ENCODE data around the gene UPK1A. TPM values are rescaled to one million over a fixed set of nuclear protein-coding genes. Genes with fewer than 3 reads are reported as not detected.
"Not testable (repeated sequence)": the region's sequence is repeated elsewhere in the genome, so short reads cannot be mapped to it uniquely, and the experiment has no call there.

Gene UPK1A
- total and polyA plus RNA-seq, 5 donors from 2014 or later: not detected

DNA sequence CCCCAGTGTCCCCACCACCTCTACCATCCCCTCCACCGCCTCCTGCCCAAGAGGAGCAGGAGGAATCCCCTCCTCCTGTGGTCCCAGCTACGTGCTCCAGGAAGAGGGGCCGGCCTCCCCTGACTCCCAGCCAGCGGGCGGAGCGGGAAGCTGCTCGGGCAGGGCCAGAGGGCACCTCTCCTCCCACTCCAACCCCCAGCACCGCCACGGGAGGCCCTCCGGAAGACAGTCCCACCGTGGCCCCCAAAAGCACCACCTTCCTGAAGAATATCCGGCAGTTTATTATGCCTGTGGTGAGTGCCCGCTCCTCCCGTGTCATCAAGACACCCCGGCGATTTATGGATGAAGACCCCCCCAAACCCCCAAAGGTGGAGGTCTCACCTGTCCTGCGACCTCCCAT, 54.3 kb downstream of the UPK1A start:
- Mint-ChIP-seq H3K27ac (no peak overlapping the region), H3K9me3 (peaks cover 0 to 1% (median 0%) of the 10 kb centered on the region in 7 donors), H3K36me3 (peaks cover 17% of the 10 kb centered on the region), H3K4me1 (peaks cover 0 to 37% (median 14%) of the 10 kb centered on the region in 4 donors), H3K4me3 (peak overlapping the region in 2 of 4 donors; percentile 61 to 68), H3K27me3 (peaks cover 4% of the 10 kb centered on the region)
- Histone ChIP-seq H3K4me3 (ENCODE audit: low read depth, low read length) (no peak overlapping the region), H3K9me3 (ENCODE audit: control insufficient read depth in 2 of 2, low read length in 2 of 2) (no peaks in the 10 kb centered on the region), H3K27me3 (ENCODE audit: control insufficient read depth, insufficient read depth, low read length) (no peaks in the 10 kb centered on the region), H3K27ac (ENCODE audit: insufficient read depth, low read length, poor library complexity, severe bottlenecking) (no peak overlapping the region), H3K4me1 (ENCODE audit: control insufficient read depth, insufficient read depth, low read length, poor library complexity, severe bottlenecking) (peaks cover 31% of the 10 kb centered on the region), H3K36me3 (ENCODE audit: control insufficient read depth, insufficient read depth, low read length) (peaks cover 48% of the 10 kb centered on the region)
- no peak for DNase-seq
- ATAC-seq (ENCODE audit: low read depth in 2 of 2): no peak

DNA sequence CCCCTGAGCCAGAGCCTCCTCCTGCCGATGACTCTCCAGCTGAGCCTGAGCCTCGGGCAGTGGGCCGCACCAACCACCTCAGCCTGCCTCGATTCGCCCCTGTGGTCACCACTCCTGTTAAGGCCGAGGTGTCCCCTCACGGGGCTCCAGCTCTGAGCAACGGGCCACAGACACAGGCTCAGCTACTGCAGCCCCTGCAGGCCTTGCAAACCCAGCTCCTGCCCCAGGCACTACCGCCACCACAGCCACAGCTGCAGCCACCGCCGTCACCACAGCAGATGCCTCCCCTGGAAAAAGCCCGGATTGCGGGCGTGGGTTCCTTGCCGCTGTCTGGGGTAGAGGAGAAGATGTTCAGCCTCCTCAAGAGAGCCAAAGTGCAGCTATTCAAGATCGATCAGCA, 55.1 kb downstream of the UPK1A start:
- peaks cover 0 to 1% (median 0%) of the 10 kb centered on the region in 7 donors for H3K9me3 Mint-ChIP-seq
- Histone ChIP-seq H3K27me3 (ENCODE audit: control insufficient read depth, insufficient read depth, low read length) (no peaks in the 10 kb centered on the region), H3K4me3 (ENCODE audit: low read depth, low read length) (no peak overlapping the region), H3K9me3 (ENCODE audit: control insufficient read depth in 2 of 2, low read length in 2 of 2) (no peaks in the 10 kb centered on the region), H3K27ac (ENCODE audit: insufficient read depth, low read length, poor library complexity, severe bottlenecking) (no peak overlapping the region), H3K36me3 (ENCODE audit: control insufficient read depth, insufficient read depth, low read length) (peaks cover 55% of the 10 kb centered on the region), H3K4me1 (ENCODE audit: control insufficient read depth, insufficient read depth, low read length, poor library complexity, severe bottlenecking) (peaks cover 24% of the 10 kb centered on the region)
- H3K27ac Mint-ChIP-seq: no peak overlapping the region
- peak overlapping the region in 3 of 4 donors; percentile 27 to 50 (median 38) for H3K4me3 Mint-ChIP-seq
- no peak for ATAC-seq (ENCODE audit: low read depth in 2 of 2)
- peaks cover 25% of the 10 kb centered on the region for H3K36me3 Mint-ChIP-seq
- peaks cover 0 to 29% (median 10%) of the 10 kb centered on the region in 4 donors for H3K4me1 Mint-ChIP-seq
- H3K27me3 Mint-ChIP-seq: peaks cover 4% of the 10 kb centered on the region
- DNase-seq: no peak

DNA sequence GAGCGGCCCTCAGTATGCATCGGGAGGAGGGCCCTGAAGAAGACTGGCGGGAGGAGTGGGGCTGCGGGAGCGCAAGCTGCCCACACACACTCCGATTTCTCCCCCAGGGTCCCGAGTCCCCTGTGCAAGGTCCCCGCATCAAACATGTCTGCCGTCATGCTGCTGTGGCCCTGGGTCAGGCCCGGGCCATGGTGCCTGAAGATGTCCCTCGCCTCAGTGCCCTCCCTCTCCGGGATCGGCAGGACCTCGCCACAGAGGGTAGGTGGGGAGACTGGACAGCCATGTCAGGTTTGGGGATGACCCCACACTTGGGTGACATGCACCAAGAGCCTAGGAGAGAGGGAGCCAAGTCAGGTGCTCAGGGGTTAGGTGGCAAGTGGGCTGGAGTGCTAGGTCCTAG, 56.1 kb downstream of the UPK1A start:
- H3K27ac Mint-ChIP-seq: peak overlapping the region in 1 of 3 donors; percentile 74
- H3K36me3 ChIP-seq (ENCODE audit: control insufficient read depth, insufficient read depth, low read length): peaks cover 64% of the 10 kb centered on the region
- H3K4me3 ChIP-seq (ENCODE audit: low read depth, low read length): no peak overlapping the region
- H3K27me3 ChIP-seq (ENCODE audit: control insufficient read depth, insufficient read depth, low read length): no peaks in the 10 kb centered on the region
- peaks cover 4% of the 10 kb centered on the region for H3K27me3 Mint-ChIP-seq
- H3K27ac ChIP-seq (ENCODE audit: insufficient read depth, low read length, poor library complexity, severe bottlenecking): no peak overlapping the region
- ATAC-seq (ENCODE audit: low read depth in 2 of 2) (no peak), DNase-seq (no peak)
- peaks cover 20% of the 10 kb centered on the region for H3K4me1 ChIP-seq (ENCODE audit: control insufficient read depth, insufficient read depth, low read length, poor library complexity, severe bottlenecking)
- H3K4me3 Mint-ChIP-seq: no peak overlapping the region
- H3K4me1 Mint-ChIP-seq: peaks cover 0 to 24% (median 8%) of the 10 kb centered on the region in 4 donors
- no peaks in the 10 kb centered on the region for H3K9me3 ChIP-seq (ENCODE audit: control insufficient read depth in 2 of 2, low read length in 2 of 2)
- H3K36me3 Mint-ChIP-seq: peaks cover 30% of the 10 kb centered on the region
- peaks cover 0 to 1% (median 0%) of the 10 kb centered on the region in 7 donors for H3K9me3 Mint-ChIP-seq

DNA sequence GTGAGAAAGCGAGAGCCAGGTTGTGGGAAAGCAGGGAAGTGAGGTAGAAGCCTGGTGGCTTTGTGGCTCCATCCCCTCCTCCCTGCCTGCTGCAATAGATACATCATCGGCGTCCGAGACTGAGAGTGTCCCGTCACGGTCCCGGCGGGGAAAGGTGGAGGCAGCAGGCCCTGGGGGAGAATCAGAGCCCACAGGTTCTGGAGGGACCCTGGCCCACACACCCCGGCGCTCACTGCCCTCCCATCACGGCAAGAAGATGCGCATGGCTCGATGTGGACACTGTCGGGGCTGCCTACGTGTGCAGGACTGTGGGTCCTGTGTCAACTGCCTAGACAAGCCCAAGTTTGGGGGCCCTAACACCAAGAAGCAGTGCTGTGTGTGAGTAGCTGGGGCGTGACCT, 56.6 kb downstream of the UPK1A start:
- Mint-ChIP-seq H3K27me3 (peaks cover 4% of the 10 kb centered on the region), H3K27ac (no peak overlapping the region), H3K9me3 (peaks cover 0 to 1% (median 0%) of the 10 kb centered on the region in 7 donors), H3K4me1 (peaks cover 0 to 24% (median 8%) of the 10 kb centered on the region in 4 donors), H3K36me3 (peaks cover 30% of the 10 kb centered on the region), H3K4me3 (no peak overlapping the region)
- DNase-seq (no peak), ATAC-seq (ENCODE audit: low read depth in 2 of 2) (no peak)
- no peak overlapping the region for H3K4me3 ChIP-seq (ENCODE audit: low read depth, low read length)
- no peaks in the 10 kb centered on the region for H3K27me3 ChIP-seq (ENCODE audit: control insufficient read depth, insufficient read depth, low read length)
- H3K27ac ChIP-seq (ENCODE audit: insufficient read depth, low read length, poor library complexity, severe bottlenecking): no peak overlapping the region
- H3K9me3 ChIP-seq (ENCODE audit: control insufficient read depth in 2 of 2, low read length in 2 of 2): no peaks in the 10 kb centered on the region
- peaks cover 68% of the 10 kb centered on the region for H3K36me3 ChIP-seq (ENCODE audit: control insufficient read depth, insufficient read depth, low read length)
- H3K4me1 ChIP-seq (ENCODE audit: control insufficient read depth, insufficient read depth, low read length, poor library complexity, severe bottlenecking): peaks cover 20% of the 10 kb centered on the region

DNA sequence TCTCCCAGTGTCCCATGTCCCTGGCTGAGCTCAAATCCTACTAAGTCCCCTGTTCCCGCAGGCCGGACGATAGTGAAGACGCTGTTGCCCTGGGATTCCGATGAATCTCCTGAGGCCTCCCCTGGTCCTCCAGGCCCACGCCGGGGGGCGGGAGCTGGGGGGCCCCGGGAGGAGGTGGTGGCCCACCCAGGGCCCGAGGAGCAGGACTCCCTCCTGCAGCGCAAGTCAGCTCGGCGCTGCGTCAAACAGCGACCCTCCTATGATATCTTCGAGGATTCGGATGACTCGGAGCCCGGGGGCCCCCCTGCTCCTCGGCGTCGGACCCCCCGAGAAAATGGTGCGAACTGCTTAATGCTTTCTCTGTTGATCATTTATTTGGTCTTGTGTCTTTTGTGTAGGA, 57.4 kb downstream of the UPK1A start:
- Mint-ChIP-seq H3K36me3 (peaks cover 30% of the 10 kb centered on the region), H3K27me3 (peaks cover 1% of the 10 kb centered on the region)

DNA sequence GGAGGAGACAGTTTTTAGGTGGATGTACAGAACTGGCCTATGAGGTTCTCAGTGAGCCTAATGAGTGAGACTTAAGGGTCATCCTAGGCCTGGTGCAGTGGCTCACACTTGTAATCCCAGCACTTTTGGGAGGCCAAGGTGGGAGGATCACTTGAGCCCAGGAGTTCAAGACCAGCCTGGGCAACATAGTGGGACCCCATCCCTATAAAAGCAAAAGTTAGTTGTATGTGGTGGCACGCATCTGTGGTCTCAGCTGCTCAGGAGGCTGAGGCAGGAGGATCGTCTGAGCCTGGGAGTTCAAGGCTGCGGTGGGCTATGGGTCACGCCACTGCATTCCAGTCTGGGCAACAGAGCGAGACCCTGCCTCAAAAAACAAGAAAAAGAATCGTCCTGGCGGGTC, 57.8 kb downstream of the UPK1A start:
- peaks cover 80% of the 10 kb centered on the region for H3K36me3 ChIP-seq (ENCODE audit: control insufficient read depth, insufficient read depth, low read length)
- peaks cover 34% of the 10 kb centered on the region for H3K36me3 Mint-ChIP-seq
- not testable (repeated sequence) for ATAC-seq (ENCODE audit: low read depth in 2 of 2); H3K27me3 ChIP-seq (ENCODE audit: control insufficient read depth, insufficient read depth, low read length); H3K9me3 Mint-ChIP-seq; H3K27me3 Mint-ChIP-seq; H3K9me3 ChIP-seq (ENCODE audit: control insufficient read depth in 2 of 2, low read length in 2 of 2); DNase-seq; H3K27ac ChIP-seq (ENCODE audit: insufficient read depth, low read length, poor library complexity, severe bottlenecking); H3K4me3 Mint-ChIP-seq; H3K4me3 ChIP-seq (ENCODE audit: low read depth, low read length)
- H3K4me1 Mint-ChIP-seq: peaks cover 0 to 16% (median 8%) of the 10 kb centered on the region in 4 donors
- H3K27ac Mint-ChIP-seq: peak overlapping the region in 2 of 3 donors; percentile 14 to 76
- H3K4me1 ChIP-seq (ENCODE audit: control insufficient read depth, insufficient read depth, low read length, poor library complexity, severe bottlenecking): peaks cover 10% of the 10 kb centered on the region

More for the DNA sequence above, 57.4 kb downstream of the UPK1A start:
- Mint-ChIP-seq H3K4me1 (peaks cover 0 to 21% (median 8%) of the 10 kb centered on the region in 4 donors), H3K4me3 (no peak overlapping the region), H3K9me3 (peaks cover 0 to 1% (median 0%) of the 10 kb centered on the region in 7 donors), H3K27ac (peak overlapping the region in 1 of 3 donors; percentile 76)
- Histone ChIP-seq H3K36me3 (ENCODE audit: control insufficient read depth, insufficient read depth, low read length) (peaks cover 76% of the 10 kb centered on the region), H3K27ac (ENCODE audit: insufficient read depth, low read length, poor library complexity, severe bottlenecking) (no peak overlapping the region), H3K27me3 (ENCODE audit: control insufficient read depth, insufficient read depth, low read length) (no peaks in the 10 kb centered on the region), H3K9me3 (ENCODE audit: control insufficient read depth in 2 of 2, low read length in 2 of 2) (no peaks in the 10 kb centered on the region), H3K4me3 (ENCODE audit: low read depth, low read length) (no peak overlapping the region), H3K4me1 (ENCODE audit: control insufficient read depth, insufficient read depth, low read length, poor library complexity, severe bottlenecking) (peaks cover 15% of the 10 kb centered on the region)
- ATAC-seq (ENCODE audit: low read depth in 2 of 2) (no peak), DNase-seq (no peak)

DNA sequence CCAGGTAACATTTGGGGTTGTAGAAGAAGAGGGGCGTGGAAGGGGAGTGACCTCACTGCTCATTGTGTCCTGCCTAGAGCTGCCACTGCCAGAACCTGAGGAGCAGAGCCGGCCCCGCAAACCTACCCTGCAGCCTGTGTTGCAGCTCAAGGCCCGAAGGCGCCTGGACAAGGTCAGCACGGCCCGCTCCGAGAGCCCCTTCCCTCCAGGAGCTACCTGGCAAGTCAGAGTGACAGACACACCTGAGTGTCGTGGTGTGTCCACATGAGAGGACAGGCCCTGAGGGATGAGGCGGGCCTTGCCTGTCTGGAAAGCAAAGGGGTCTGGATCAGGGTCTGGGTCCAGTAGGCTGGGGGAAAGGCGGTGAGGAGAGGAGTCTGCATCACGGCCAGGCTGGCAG, 58.2 kb downstream of the UPK1A start:
- Mint-ChIP-seq H3K9me3 (peaks cover 0 to 1% (median 0%) of the 10 kb centered on the region in 7 donors), H3K36me3 (peaks cover 39% of the 10 kb centered on the region), H3K27me3 (no peaks in the 10 kb centered on the region), H3K4me3 (no peak overlapping the region), H3K4me1 (peaks cover 0 to 12% (median 4%) of the 10 kb centered on the region in 4 donors), H3K27ac (peak overlapping the region in 1 of 3 donors; percentile 76)
- DNase-seq: no peak
- H3K27me3 ChIP-seq (ENCODE audit: control insufficient read depth, insufficient read depth, low read length): no peaks in the 10 kb centered on the region
- H3K9me3 ChIP-seq (ENCODE audit: control insufficient read depth in 2 of 2, low read length in 2 of 2): no peaks in the 10 kb centered on the region
- peaks cover 84% of the 10 kb centered on the region for H3K36me3 ChIP-seq (ENCODE audit: control insufficient read depth, insufficient read depth, low read length)
- no peak overlapping the region for H3K27ac ChIP-seq (ENCODE audit: insufficient read depth, low read length, poor library complexity, severe bottlenecking)
- H3K4me1 ChIP-seq (ENCODE audit: control insufficient read depth, insufficient read depth, low read length, poor library complexity, severe bottlenecking): peaks cover 6% of the 10 kb centered on the region
- ATAC-seq (ENCODE audit: low read depth in 2 of 2): no peak
- H3K4me3 ChIP-seq (ENCODE audit: low read depth, low read length): no peak overlapping the region

DNA sequence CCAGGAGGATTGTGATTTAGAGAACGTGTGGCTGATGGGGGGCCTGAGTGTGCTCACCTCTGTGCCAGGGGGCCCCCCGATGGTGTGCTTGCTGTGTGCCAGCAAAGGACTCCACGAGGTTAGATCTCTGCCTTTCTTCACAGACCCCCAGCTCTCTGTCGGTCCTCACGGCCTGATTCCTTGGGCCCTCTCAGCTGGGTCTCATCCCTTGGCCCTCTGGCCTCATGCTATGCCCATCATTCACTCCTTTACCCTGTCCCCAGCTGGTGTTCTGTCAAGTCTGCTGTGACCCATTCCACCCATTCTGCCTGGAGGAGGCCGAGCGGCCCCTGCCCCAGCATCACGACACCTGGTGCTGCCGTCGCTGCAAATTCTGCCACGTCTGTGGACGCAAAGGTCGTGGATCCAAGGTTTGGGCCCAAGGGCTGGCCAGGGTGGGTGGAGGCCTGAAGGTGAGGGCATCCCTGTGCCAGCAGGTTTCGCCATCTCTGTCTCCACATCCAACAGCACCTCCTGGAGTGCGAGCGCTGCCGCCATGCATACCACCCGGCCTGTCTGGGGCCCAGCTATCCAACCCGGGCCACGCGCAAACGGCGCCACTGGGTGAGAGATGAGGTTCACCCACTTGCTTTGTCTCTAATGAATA, 59.0 kb downstream of the UPK1A start:
- no peaks in the 10 kb centered on the region for H3K9me3 ChIP-seq (ENCODE audit: control insufficient read depth in 2 of 2, low read length in 2 of 2)
- DNase-seq: no peak
- H3K4me3 ChIP-seq (ENCODE audit: low read depth, low read length): no peak overlapping the region
- H3K4me1 ChIP-seq (ENCODE audit: control insufficient read depth, insufficient read depth, low read length, poor library complexity, severe bottlenecking): no peaks in the 10 kb centered on the region
- peaks cover 41% of the 10 kb centered on the region for H3K36me3 Mint-ChIP-seq
- H3K36me3 ChIP-seq (ENCODE audit: control insufficient read depth, insufficient read depth, low read length): peaks cover 87% of the 10 kb centered on the region
- no peak overlapping the region for H3K27ac ChIP-seq (ENCODE audit: insufficient read depth, low read length, poor library complexity, severe bottlenecking)
- H3K4me3 Mint-ChIP-seq: peak overlapping the region in 1 of 4 donors; percentile 69
- peaks cover 0 to 8% (median 2%) of the 10 kb centered on the region in 4 donors for H3K4me1 Mint-ChIP-seq
- H3K27me3 Mint-ChIP-seq: no peaks in the 10 kb centered on the region
- no peaks in the 10 kb centered on the region for H3K27me3 ChIP-seq (ENCODE audit: control insufficient read depth, insufficient read depth, low read length)
- H3K9me3 Mint-ChIP-seq: no peaks in the 10 kb centered on the region
- no peak for ATAC-seq (ENCODE audit: low read depth in 2 of 2)
- H3K27ac Mint-ChIP-seq: no peak overlapping the region
